ENCODE data around the gene LIPG.
"Not testable (repeated sequence)": the region's sequence is repeated elsewhere in the genome, so short reads cannot be mapped to it uniquely, and the experiment has no call there.

LIPG gene

GRCh38 chr18:49572611-49573345 lies 10.9 kb downstream of the LIPG start:
- no peak for DNase-seq (ENCODE audit: low read depth in 2 of 3, low spot score in 2 of 3)

GRCh38 chr18:49573835-49574234 lies 12.0 kb downstream of the LIPG start:
- no peak for DNase-seq (ENCODE audit: low read depth in 2 of 3, low spot score in 2 of 3)

- DNase-seq (ENCODE audit: low read depth in 2 of 3, low spot score in 2 of 3), result not testable (repeated sequence)
Observed at GRCh38 chr18:49579041-49579440, 17.2 kb downstream of the LIPG start.

GRCh38 chr18:49579583-49579982 lies 17.7 kb downstream of the LIPG start:
- not testable (repeated sequence) for DNase-seq (ENCODE audit: low read depth in 2 of 3, low spot score in 2 of 3)

GRCh38 chr18:49580279-49580678 lies 18.4 kb downstream of the LIPG start:
- DNase-seq (ENCODE audit: low read depth in 2 of 3, low spot score in 2 of 3), result no peak

GRCh38 chr18:49581371-49581770 lies 19.5 kb downstream of the LIPG start:
- no peak for DNase-seq (ENCODE audit: low read depth in 2 of 3, low spot score in 2 of 3)

GRCh38 chr18:49582579-49582978 lies 20.7 kb downstream of the LIPG start:
- no peak for DNase-seq (ENCODE audit: low read depth in 2 of 3, low spot score in 2 of 3)

- DNase-seq (ENCODE audit: low read depth in 2 of 3, low spot score in 2 of 3), result no peak
Observed at GRCh38 chr18:49584394-49584793, 22.5 kb downstream of the LIPG start.

- DNase-seq (ENCODE audit: low read depth in 2 of 3, low spot score in 2 of 3), result not testable (repeated sequence)
Observed at GRCh38 chr18:49584951-49585350, 23.1 kb downstream of the LIPG start.

GRCh38 chr18:49585781-49586663 lies 24.2 kb downstream of the LIPG start:
- no peak for DNase-seq (ENCODE audit: low read depth in 2 of 3, low spot score in 2 of 3)

- DNase-seq (ENCODE audit: low read depth in 2 of 3, low spot score in 2 of 3), result no peak
Observed at GRCh38 chr18:49588171-49588570, 26.3 kb downstream of the LIPG start.

- DNase-seq (ENCODE audit: low read depth in 2 of 3, low spot score in 2 of 3), result no peak
Observed at GRCh38 chr18:49588971-49589370, 27.1 kb downstream of the LIPG start.

GRCh38 chr18:49590608-49591007 lies 28.8 kb downstream of the LIPG start:
- no peak for DNase-seq (ENCODE audit: low read depth in 2 of 3, low spot score in 2 of 3)

- no peak for DNase-seq (ENCODE audit: low read depth in 2 of 3, low spot score in 2 of 3)
Observed at GRCh38 chr18:49591271-49591670, 29.4 kb downstream of the LIPG start.

- no peak for DNase-seq (ENCODE audit: low read depth in 2 of 3, low spot score in 2 of 3)
Observed at GRCh38 chr18:49591775-49592174, 29.9 kb downstream of the LIPG start.

GRCh38 chr18:49596687-49597086 lies 34.8 kb downstream of the LIPG start:
- no peak for DNase-seq (ENCODE audit: low read depth in 2 of 3, low spot score in 2 of 3)

- DNase-seq (ENCODE audit: low read depth in 2 of 3, low spot score in 2 of 3), result no peak
Observed at GRCh38 chr18:49597157-49597931, 35.5 kb downstream of the LIPG start.

GRCh38 chr18:49601211-49601610 lies 39.4 kb downstream of the LIPG start:
- no peak for DNase-seq (ENCODE audit: low read depth in 2 of 3, low spot score in 2 of 3)

- no peak for DNase-seq (ENCODE audit: low read depth in 2 of 3, low spot score in 2 of 3)
Observed at GRCh38 chr18:49608366-49609255, 46.8 kb downstream of the LIPG start.

GRCh38 chr18:49609256-49610021 lies 47.6 kb downstream of the LIPG start:
- no peak for DNase-seq (ENCODE audit: low read depth in 2 of 3, low spot score in 2 of 3)
